CD4-positive, alpha-beta T cell treated with Interferon gamma for 1 hour (primary cell): ENCODE results near the gene TMEM205.
"Not testable (repeated sequence)": the region's sequence is repeated elsewhere in the genome, so short reads cannot be mapped to it uniquely, and the experiment has no call there.

Source experiments
- DNase-seq: peaks from one replicate; pipeline ENCODE4 v3.0.0-alpha.2; 2020

TMEM205 gene

GRCh38 chr19:11338569-11339253 is 7.4 kb downstream of the TMEM205 start:
- no peak for DNase-seq

GRCh38 chr19:11338121-11338520 is 7.9 kb downstream of the TMEM205 start:
- DNase-seq = no peak

GRCh38 chr19:11337080-11337479 is 9.0 kb downstream of the TMEM205 start:
- DNase-seq = no peak

GRCh38 chr19:11335449-11336146 is 10.5 kb downstream of the TMEM205 start:
- DNase-seq = no peak

GRCh38 chr19:11333838-11334237 is 12.2 kb downstream of the TMEM205 start:
- DNase-seq = not testable (repeated sequence)

GRCh38 chr19:11332822-11333221 is 13.2 kb downstream of the TMEM205 start:
- no peak for DNase-seq

GRCh38 chr19:11331502-11331901 is 14.6 kb downstream of the TMEM205 start:
- no peak for DNase-seq

GRCh38 chr19:11330127-11330526 is 15.9 kb downstream of the TMEM205 start:
- DNase-seq = no peak

GRCh38 chr19:11325544-11325943 is 20.5 kb downstream of the TMEM205 start:
- no peak for DNase-seq

- DNase-seq = no peak
These were observed 21.2 kb downstream of the TMEM205 start for GRCh38 chr19:11324748-11325389.

GRCh38 chr19:11324079-11324661 is 21.9 kb downstream of the TMEM205 start:
- DNase-seq = peak; percentile 77

GRCh38 chr19:11323601-11324078 is 22.4 kb downstream of the TMEM205 start:
- no peak for DNase-seq

- DNase-seq = peak; percentile 25
These were observed 23.6 kb downstream of the TMEM205 start for GRCh38 chr19:11322269-11323024.

GRCh38 chr19:11321191-11322126 is 24.6 kb downstream of the TMEM205 start:
- DNase-seq = no peak

- DNase-seq = not testable (repeated sequence)
These were observed 25.6 kb downstream of the TMEM205 start for GRCh38 chr19:11320278-11320995.

- DNase-seq = no peak
These were observed 39.7 kb downstream of the TMEM205 start for GRCh38 chr19:11306337-11306736.

- DNase-seq = no peak
These were observed 41.1 kb downstream of the TMEM205 start for GRCh38 chr19:11304936-11305335.

- no peak for DNase-seq
These were observed 45.3 kb downstream of the TMEM205 start for GRCh38 chr19:11300811-11301120.

GRCh38 chr19:11299946-11300810 is 45.9 kb downstream of the TMEM205 start:
- DNase-seq = no peak

- DNase-seq = no peak
These were observed 49.8 kb downstream of the TMEM205 start for GRCh38 chr19:11296264-11296663.
